Measurements from ENCODE around the gene TRAF1. TPM values are rescaled to one million over a fixed set of nuclear protein-coding genes. Genes with fewer than 3 reads are reported as not detected.

The TRAF1 gene
- total and polyA plus RNA-seq, 2 donors (not counting 1 experiment from before 2014, with no cell fraction given) = 0.58 to 3.8 TPM

GRCh38 chr9:120853198-120853597 lies 73.4 kb downstream of the TRAF1 start:
- Histone ChIP-seq H3K27ac (ENCODE audit: insufficient read depth, low read length) (no peak overlapping the region), H3K79me2 (ENCODE audit: control insufficient read depth, insufficient read depth, low read length) (no peaks in the 10 kb centered on the region), H3K4me1 (ENCODE audit: control insufficient read depth, extremely low read depth, insufficient read depth, low read length) (no peaks in the 10 kb centered on the region), H4K20me1 (ENCODE audit: control insufficient read depth, extremely low read depth, insufficient read depth, low read length) (no peaks in the 10 kb centered on the region), H3K4me2 (ENCODE audit: extremely low read depth, insufficient read depth, low read length) (no peak overlapping the region), H3K27me3 (ENCODE audit: control insufficient read depth, insufficient read depth, low read length) (no peaks in the 10 kb centered on the region), H3K4me3 (replicated peaks in 1 of 4; ENCODE audit: control extremely low read depth in 1 of 4, insufficient read depth in 1 of 4, low read depth in 3 of 4, low read length in 4 of 4) (no peak overlapping the region), H3K9me3 (ENCODE audit: control insufficient read depth, insufficient read depth, low read depth, low read length) (no peaks in the 10 kb centered on the region), H3K36me3 (ENCODE audit: control insufficient read depth, insufficient read depth, low read length) (no peaks in the 10 kb centered on the region), H3K9ac (ENCODE audit: insufficient read depth, low read length) (no peak overlapping the region), H2AFZ (ENCODE audit: low read length) (no peak overlapping the region)
- DNase-seq (ENCODE audit: low read depth in 2 of 2) = no peak
- TF ChIP-seq EZH2 (IDR thresholded peaks at IDR 0.05; ENCODE audit: low read length, missing control alignments) (no peak), CTCF (conservative IDR thresholded peaks at IDR 0.05 in 1 of 2, IDR thresholded peaks at IDR 0.05 in 1 of 2; ENCODE audit: low read depth in 1 of 2, low read length in 2 of 2) (no peak)

Other genes starting within 250 kb of the TRAF1 start
- gene MEGF9, start 212.3 kb downstream of the TRAF1 start, total RNA-seq = 15.9 and 24.9 TPM in 2 replicates
- gene MEGF9, start 212.3 kb downstream of the TRAF1 start, polyA plus RNA-seq = 15.8 and 21.9 TPM in 2 replicates
- 32.1 and 33.5 TPM in 2 replicates for gene FBXW2, start 133.4 kb downstream of the TRAF1 start, total RNA-seq
- gene FBXW2, start 133.4 kb downstream of the TRAF1 start, polyA plus RNA-seq = 69.7 and 77.5 TPM in 2 replicates
- gene PSMD5, start 83.9 kb downstream of the TRAF1 start, total RNA-seq = 31.8 and 33.9 TPM in 2 replicates
- 48.3 and 56.2 TPM in 2 replicates for gene PSMD5, start 83.9 kb downstream of the TRAF1 start, polyA plus RNA-seq
- gene PHF19, start 49.6 kb downstream of the TRAF1 start, total RNA-seq = 22.1 and 38.3 TPM in 2 replicates
- gene PHF19, start 49.6 kb downstream of the TRAF1 start, polyA plus RNA-seq = 21.4 and 60.5 TPM in 2 replicates
- 7.3 and 8.2 TPM in 2 replicates for gene C5, start 123.5 kb upstream of the TRAF1 start, total RNA-seq
- gene C5, start 123.5 kb upstream of the TRAF1 start, polyA plus RNA-seq = 1.9 and 3.0 TPM in 2 replicates
- gene CNTRL, start 148.2 kb upstream of the TRAF1 start, total RNA-seq = 6.2 and 6.8 TPM in 2 replicates
- 3.8 and 6.0 TPM in 2 replicates for gene CNTRL, start 148.2 kb upstream of the TRAF1 start, polyA plus RNA-seq